HG03097 (cell line): ENCODE data around the gene TEAD2.
"Not testable (repeated sequence)": the region's sequence is repeated elsewhere in the genome, so short reads cannot be mapped to it uniquely, and the experiment has no call there.

Source experiments
- ATAC-seq: cut with Tn5 transposase; IDR thresholded peaks from one replicate; pipeline ENCODE4 v1.9.1; 2021; ENCODE audit not compliant: unreplicated experiment, low FRiP score

Gene TEAD2

DNA sequence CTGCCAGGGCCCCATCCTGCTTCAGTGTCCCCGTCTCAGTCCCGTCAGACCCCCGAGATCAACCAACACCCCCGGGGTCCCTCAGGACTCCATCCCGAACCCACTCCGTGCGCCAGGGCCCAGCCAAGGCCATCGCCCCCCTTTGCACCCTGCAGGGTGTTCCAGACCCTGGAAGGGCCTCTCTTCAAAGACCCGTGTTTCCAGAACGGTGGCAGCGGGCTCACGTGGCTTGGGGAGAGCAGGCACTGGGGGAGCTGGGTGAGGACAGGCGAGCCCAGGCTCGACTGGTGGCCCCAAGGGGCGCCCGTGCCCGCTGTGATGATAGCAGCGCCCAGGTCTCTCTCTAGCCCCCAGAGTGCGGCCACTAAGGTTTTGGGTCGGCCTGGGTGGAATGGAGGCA is 27.2 kb upstream of the TEAD2 start:
- ATAC-seq = no peak

DNA sequence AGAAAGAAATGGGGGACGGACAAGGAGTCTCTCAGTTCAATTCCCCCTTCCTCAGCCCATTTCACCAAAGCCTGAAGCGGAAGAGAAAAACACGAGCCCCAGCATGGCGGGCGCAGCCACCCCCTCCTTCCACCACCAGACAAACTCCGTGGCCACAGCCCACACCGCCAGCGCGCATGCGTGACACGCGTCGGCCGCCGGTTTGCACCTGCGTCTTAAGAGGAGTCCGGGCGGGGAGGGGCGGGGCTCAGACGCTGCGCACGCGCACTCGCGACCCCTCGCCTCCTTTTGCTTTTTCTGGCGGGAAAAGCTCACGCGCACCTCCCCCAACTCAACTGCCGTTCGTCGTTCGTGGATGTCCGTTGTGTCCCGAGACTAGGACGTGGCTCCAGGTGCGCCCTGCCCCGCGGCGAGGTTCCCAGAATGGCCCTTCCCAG is 25.7 kb upstream of the TEAD2 start, which contains the start of gene KASH5:
Gene KASH5, plus strand, starts transcription at position 314 of the 437 bp plus-strand sequence. CDS start 2,635 bp downstream, outside the sequence.
- ATAC-seq = no peak

DNA sequence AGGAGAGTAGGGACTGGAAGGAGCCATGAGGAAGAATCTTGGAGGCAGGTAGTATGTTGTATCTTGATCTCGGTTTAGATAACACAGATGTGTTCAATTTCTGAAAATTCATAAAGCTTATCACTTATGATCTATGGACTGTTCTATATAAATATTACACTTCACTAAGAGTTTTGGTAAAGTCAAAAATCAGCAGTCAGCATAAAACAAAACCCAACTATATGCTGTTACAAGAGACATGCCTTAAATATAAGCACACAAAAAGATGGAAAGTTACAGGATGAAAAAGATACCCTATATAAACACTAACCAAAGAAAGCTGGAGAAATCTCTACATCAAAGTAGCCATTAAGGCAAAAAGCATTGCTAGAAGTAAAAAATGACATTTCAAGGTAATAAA is 21.4 kb upstream of the TEAD2 start:
- ATAC-seq = no peak

DNA sequence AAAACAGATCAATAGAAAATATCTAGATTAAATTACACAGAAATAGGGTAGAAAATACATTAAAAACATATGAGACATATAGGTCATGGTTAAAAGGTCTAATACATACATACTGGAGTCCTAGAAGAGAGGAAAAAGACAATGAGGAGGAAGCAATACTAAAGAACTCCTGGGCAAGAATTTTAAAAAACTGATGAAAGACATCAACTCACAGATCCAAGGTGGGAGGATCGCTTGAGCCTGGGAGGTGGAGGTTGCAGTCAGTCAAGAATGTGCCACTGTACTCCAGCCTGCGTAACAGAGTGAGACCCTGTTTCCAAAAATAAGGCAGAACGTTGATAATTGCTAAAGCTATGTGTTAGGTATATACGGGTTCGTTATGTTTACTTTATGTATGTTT is 20.4 kb upstream of the TEAD2 start:
- no peak for ATAC-seq

DNA sequence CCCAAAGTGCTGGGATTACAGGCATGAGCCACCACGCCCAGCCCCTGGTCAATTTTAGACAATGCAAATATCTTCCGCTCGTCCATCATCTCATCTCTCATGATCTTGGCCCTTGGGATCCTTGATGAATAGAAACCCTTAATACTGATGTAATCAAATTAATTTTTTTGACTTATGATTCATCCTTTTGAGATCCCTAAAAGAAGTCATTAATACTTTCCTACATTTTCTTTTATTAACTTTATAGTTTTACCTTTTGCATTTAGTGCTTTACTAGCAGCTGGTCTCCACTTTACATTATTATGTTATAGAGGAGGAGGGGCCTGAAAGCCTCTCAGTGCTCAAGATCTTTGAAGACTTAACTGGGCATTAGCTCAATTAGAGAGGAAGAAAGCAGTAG is 18.2 kb upstream of the TEAD2 start:
- ATAC-seq = no peak

DNA sequence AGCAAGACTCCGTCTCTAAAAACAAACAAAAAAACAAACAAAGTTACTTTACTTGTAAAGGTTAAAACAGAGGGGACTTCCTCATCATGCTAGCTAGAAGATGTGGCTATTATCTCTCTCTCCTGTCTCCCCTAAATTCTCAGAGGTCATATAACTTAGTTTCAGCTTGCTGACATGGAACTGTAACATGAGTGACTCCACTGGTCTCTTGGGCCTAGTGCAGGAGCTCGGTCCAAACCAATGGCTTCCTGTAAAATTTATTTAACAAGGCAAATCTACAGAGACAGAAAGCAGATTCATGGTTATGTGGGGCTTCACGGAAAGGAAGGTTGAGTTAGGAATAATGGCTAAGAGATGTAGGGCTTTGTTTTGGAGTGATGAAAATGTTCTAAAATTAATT is 16.3 kb upstream of the TEAD2 start:
- ATAC-seq = no peak

DNA sequence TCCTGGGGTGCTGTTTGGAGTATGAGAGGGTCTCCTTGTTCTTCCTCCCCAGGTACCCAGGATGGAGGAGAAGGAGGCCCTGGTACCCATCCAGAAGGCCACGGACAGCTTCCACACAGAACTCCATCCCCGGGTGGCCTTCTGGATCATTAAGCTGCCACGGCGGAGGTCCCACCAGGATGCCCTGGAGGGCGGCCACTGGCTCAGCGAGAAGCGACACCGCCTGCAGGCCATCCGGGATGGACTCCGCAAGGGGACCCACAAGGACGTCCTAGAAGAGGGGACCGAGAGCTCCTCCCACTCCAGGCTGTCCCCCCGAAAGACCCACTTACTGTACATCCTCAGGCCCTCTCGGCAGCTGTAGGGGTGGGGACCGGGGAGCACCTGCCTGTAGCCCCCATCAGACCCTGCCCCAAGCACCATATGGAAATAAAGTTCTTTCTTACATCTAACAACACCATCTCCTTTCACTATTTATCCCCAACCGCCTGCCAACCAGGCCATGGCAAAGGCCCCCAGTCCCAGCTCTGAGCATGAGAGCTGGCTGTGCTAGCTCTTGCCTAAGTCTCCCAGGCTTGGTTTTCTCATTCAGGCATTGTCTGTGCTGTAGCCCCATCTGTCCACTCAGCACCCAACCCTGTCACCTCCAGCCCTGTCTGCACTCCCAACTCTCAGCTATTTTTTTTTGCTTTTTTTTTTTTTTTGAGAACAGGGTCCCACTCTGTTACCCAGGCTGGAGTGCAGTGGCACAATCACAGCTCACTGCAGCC is 12.6 kb upstream of the TEAD2 start:
- no peak for ATAC-seq

DNA sequence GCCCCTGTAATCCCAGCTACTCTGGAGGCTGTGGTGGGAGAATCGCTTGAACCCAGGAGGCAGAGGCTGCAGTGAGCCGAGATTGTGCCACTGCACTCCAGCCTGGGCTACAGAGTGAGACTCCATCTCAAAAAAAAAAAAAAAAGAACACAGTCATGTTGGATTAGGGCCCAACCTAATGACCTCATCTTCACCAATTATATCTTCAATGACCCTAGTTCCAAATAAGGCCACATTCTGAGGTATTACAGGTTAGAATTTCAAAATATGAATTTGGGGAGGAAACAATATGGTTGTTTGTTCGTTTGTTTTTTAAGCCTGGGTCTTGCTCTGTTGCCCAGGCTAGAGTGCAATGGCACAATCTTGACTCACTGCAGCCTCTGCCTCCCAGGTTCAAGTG is 11.0 kb upstream of the TEAD2 start:
- ATAC-seq = not testable (repeated sequence)

DNA sequence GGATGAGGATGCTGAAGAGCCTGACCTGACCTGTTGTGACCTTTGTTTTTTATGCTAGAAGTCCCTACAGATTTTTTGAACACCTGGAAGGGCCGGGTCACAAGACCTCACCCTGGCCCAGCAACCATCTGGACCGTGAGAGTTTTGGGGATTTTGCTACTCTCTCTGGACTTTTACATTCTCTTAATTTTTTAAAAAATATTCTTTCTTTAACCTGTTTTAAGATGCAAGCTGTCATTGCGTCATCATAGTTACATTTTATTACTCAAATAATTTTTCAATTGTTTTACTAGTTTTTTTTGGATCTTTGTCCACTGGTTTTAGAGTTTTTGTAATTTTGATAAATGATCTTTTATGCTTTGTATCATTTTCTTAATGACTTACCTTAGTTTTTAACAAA is 9.0 kb upstream of the TEAD2 start:
- no peak for ATAC-seq

DNA sequence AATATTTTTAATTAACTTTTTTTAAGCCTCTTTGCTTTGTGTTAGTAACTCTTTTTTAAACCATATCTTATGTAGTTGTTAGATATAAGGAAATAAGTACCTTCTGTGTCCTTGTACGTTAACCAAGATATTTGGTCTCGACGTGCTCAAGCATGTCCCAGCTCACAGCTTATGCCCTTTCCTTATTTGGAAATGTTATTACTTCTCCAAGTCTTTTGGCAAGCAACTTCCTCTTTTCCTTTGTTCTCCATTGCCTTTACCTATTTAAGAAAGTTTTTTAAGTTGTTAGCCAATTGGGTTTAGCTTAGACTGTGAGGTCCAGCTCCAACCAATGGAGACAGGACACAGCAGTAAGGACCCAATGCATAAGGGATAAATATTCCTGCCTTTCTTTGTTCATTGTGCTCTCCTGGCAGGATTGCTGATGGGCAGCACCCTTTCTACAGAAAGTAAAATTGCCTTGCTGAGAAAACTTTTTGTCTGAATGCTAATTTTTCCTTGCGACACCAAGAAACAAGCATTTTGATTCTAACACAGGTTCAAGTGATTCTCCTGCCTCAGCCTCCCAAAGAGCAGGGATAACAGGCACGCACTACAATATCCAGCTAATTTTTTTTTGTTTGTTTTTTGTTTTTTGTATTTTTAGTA is 6.6 kb upstream of the TEAD2 start:
- ATAC-seq = no peak

DNA sequence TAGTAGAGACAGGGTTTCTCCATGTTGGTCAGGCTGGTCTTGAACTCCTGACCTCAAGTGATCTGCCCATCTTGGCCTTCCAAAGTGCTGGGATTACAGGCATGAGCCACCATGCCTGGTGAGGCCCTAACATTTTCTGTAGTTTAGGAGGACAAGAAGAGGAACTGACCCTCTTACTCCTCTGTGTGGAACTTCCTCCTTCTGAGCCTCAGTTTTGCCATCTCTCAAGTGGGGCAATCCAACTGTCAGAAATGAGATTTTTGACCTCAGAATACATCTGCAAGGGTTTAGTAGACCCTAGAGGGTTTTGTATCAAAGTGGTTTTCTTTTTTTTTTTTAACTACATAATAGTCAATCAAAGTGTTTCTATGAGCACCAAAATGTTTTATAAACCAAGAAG is 3.9 kb upstream of the TEAD2 start:
- no peak for ATAC-seq

DNA sequence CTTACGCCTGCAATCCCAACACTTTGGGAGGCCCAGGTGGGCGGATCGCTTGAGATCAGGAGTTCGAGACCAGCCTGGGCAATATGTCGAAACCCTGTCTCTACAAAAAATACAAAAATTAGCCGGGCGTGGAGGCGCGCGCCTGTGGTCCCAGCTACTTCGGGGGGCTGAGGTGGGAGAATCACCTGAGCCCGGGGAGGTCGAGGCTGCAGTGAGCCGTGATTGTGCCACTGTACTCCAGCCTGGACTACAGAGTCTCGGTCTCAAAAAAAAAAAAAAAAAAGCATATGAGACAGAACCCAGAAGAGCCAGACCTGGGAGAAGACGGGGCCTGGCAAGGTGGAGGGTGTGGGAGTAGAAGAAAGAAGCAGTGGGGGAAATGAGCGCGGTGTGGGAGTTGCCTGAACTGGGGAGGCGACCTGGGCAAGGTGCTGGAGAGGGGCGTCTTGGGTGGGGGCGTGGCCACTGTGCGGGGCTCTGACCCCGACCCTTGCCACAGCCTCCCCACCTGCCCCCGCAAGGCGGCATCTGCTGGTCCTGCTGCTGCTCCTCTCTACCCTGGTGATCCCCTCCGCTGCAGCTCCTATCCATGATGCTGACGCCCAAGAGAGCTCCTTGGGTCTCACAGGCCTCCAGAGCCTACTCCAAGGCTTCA is 2.0 kb upstream of the TEAD2 start:
- ATAC-seq = no peak

DNA sequence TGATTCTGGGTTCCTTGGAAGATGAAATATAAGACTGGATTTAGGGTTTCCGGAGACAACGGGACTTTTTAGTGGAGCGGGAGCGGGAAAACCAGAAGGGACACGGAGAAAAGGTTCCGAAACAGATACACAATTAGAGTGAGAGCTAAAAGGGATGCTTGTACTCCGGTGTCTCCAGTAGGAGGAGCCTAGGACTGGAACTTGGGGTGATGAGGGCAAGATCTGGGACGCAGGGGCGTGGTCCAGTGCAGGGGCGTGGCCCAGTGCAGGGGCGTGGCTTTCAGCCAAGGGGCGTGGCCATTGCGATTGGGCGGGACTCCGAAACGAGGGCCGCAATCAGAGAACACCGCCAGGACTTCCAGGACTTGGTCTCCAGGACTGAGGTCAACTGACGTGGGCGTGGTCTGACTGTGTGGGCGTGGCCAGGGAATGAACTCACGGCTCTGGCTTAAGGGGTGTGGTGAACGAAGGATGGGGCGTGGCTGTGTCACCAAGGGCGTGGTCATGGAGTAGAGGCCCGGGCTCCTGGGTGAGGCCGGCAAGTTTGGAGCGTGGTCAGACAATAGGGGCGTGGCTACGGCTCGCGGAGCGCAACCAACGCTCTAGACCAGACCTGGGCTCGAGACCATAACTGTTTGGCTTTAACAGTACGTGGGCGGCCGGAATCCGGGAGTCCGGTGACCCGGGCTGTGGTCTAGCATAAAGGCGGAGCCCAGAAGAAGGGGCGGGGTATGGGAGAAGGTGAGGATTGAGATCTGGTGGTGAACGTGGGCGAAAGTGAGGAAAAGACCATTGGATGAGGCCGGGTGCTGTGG is 1.3 kb upstream of the TEAD2 start, which contains the start of gene DKKL1:
Gene DKKL1, plus strand, starts transcription at position 610 of the 815 bp plus-strand sequence. Its CDS starts 122 bp downstream, at position 732.
- peak; percentile 65 for ATAC-seq

DNA sequence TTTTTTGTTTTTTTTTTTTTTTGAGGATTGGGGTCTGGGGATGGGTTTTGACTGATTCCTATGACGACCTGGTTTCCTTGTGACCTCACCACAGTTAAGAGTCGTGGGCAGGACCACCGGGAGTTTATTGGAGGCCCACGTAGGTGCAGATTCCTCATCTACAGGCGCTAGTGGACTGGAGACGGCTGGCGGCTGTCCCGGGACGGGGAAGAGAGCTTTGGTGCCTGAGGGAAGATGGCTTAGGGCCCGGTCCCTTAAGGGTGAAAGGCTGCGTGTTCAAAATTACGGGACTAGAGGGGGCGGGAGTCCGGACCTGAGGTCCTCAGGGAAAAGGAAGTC is 682 bp upstream of the TEAD2 start:
- no peak for ATAC-seq

DNA sequence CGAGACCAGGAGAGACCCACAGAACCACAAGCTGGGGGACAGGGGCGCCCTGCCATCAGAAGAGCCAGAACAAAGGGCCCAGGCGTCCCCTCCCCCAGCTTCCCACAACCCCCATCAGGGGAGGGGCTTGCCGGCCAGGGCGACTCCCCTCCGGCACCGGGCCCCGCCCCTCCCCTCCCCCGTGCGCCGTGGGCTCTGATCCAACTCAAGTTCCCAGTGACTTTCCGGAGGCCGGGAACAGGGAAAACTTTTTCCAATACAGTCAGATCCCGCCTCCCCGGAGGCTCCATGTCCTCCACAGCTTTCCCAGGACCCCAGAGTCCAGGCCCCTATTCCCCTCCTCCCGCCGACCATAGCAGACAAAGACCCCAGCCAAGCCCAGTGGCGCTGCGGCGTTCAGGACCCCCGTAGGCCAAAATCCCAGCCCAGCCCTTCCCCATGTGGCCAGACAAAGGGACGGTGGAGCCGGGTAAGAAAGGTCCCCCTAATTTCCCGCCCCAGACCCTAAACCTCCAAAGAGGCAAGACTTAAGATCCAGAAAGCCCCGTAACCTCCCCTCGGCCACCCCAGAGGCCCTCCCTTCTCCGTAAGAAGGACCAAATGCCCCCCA is 673 bp downstream of the TEAD2 start:
- ATAC-seq = no peak

DNA sequence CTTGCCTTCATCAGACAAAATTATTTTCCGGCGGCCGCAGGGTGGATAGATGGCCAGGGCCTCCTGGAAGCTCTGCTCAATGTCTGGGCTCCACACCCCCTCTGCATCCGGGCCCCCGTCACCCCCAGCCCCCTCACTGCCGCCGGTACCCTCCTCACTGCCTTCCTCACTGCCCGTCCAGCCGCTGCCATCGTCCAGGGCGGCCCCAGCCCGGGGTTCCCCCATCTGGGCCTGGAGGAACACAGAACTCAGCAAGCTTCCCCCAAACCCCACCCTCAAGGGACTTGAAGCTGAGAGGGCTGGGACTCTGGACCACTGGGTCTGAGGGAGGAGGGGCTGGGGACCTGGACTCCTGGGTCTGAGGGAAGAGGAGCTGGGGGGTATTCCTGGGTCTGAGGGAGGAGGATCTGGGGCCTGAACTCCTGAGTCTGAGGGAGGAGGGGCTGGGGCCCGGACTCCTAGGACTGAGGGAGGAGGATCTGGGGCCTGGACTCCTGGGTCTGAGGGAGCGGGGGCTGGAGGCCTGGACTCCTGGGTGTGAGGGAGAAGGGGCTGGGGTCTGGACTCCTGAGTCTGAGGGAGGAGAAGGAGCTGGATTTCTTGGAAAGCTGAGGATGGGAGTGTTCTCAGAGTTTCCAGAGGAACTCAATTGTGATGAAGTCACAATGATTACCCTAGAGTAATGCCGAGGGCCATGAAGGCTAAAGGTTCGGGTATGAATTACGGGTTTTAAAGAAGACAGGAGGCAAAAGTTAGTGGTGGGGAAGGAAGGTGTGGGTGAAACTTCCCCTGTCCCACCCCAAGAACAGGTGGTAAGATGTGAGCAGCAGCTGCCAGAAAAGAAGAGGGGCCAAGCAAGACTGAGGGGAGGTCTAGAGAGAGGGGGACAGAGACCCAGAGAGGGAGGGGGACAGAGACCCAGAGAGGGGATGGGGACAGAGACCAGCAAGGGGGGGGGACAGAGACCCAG is 2.1 kb downstream of the TEAD2 start:
- ATAC-seq = no peak

DNA sequence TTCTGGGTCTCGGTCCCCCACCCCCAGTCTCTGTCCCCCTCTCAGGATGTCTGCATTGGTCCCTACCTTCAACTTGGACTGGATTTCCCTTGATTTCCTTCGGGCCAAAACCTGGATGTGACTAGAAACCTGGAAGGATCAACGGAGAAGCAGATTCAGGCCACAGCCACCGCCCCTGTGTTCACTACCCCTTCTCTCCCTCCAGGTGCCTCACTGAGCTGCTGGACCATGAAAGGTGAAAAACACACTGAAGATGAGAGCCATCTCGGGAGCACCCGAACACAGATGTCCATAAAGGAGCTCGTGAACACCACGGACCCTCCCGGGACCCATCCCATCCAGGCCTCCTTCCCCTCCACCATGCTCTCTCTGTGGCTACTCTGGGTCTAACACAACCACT is 5.0 kb downstream of the TEAD2 start:
- ATAC-seq = no peak

DNA sequence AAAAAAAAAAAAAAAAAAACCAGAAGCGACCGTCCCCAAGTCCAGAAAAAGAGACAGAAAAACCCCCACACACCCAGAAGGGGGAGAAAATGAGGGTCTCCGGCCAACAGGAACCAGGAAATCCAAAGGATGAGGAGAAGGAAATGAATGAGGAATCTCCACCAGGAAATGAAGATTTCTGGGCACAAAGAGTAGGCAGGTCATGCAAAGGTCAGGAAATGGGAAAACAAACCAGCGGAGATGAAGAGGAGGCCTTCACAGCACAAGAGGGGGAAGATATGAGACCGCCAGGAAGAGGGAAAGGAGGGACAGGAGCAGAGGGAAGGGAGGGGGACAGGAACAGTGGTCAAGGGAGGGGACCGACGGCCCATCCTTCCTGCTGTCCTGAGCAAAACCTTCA is 5.8 kb downstream of the TEAD2 start:
- ATAC-seq = no peak

DNA sequence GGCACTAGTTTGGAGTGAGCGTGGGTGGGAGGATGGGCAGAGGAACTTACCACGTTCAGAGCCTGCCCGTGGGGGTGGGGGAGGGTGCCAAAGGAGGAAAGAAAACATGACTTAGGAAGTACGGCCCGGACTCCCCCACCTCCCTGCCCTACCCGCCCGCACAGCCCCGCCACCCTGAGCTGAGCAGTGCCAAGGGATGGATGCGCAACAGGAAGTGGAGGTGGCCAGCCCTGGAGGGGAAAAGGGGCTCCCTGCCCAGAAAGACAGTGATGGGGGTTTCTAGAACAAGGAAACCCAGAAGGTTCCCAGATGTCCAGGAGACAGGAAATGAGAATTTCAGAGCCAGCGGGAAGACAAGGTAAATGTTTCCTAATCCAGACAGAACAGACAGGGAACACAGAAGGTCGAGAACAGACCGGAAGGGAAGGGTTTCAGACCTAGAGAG is 6.3 kb downstream of the TEAD2 start:
- no peak for ATAC-seq
